Hematopoietic multipotent progenitor cell treated with erythropoietin and hydrocortisone succinate and interleukin-3 and kit ligand, for 6 days (in vitro differentiated cells): ENCODE data around the gene AKAP8L.
"Not testable (repeated sequence)": the region's sequence is repeated elsewhere in the genome, so short reads cannot be mapped to it uniquely, and the experiment has no call there.

Experiments
- DNase-seq: peaks from one replicate; pipeline ENCODE4 v3.0.0-alpha.2; 2015

The AKAP8L gene

GRCh38 chr19:15379083-15379998, 39.4 kb downstream of the AKAP8L start, which contains the start of gene AKAP8:
AKAP8 (minus strand) TSS chr19:15379787; CDS start chr19:15379731, 56 bp downstream.
- DNase-seq, result peak; percentile 99

GRCh38 chr19:15378534-15379082, 40.2 kb downstream of the AKAP8L start:
- peak; percentile 79 for DNase-seq

- DNase-seq, result no peak
Measured at GRCh38 chr19:15374796-15375440, 43.9 kb downstream of the AKAP8L start.

GRCh38 chr19:15374105-15374651, 44.6 kb downstream of the AKAP8L start:
- no peak for DNase-seq

GRCh38 chr19:15373644-15374043, 45.1 kb downstream of the AKAP8L start:
- DNase-seq, result no peak

GRCh38 chr19:15372891-15373301, 45.9 kb downstream of the AKAP8L start:
- DNase-seq, result no peak

GRCh38 chr19:15372470-15372869, 46.3 kb downstream of the AKAP8L start:
- DNase-seq, result no peak

- no peak for DNase-seq
Measured at GRCh38 chr19:15371786-15372380, 46.9 kb downstream of the AKAP8L start.

GRCh38 chr19:15371119-15371518, 47.7 kb downstream of the AKAP8L start:
- DNase-seq, result no peak

GRCh38 chr19:15369594-15369891, 49.2 kb downstream of the AKAP8L start:
- no peak for DNase-seq

- no peak for DNase-seq
Measured at GRCh38 chr19:15368798-15369593, 49.8 kb downstream of the AKAP8L start.

GRCh38 chr19:15368051-15368632, 50.6 kb downstream of the AKAP8L start:
- DNase-seq, result no peak

- no peak for DNase-seq
Measured at GRCh38 chr19:15367439-15367838, 51.3 kb downstream of the AKAP8L start.

- DNase-seq, result peak; percentile 38
Measured at GRCh38 chr19:15365264-15365663, 53.5 kb downstream of the AKAP8L start.

- peak; percentile 85 for DNase-seq
Measured at GRCh38 chr19:15363791-15364190, 55.0 kb downstream of the AKAP8L start.

GRCh38 chr19:15363048-15363447, 55.7 kb downstream of the AKAP8L start:
- not testable (repeated sequence) for DNase-seq

- not testable (repeated sequence) for DNase-seq
Measured at GRCh38 chr19:15360015-15360414, 58.8 kb downstream of the AKAP8L start.

- DNase-seq, result no peak
Measured at GRCh38 chr19:15358918-15359317, 59.9 kb downstream of the AKAP8L start.

- no peak for DNase-seq
Measured at GRCh38 chr19:15357906-15358305, 60.9 kb downstream of the AKAP8L start.

GRCh38 chr19:15354566-15355296, 64.1 kb downstream of the AKAP8L start:
- no peak for DNase-seq

- DNase-seq, result no peak
Measured at GRCh38 chr19:15353908-15354307, 64.9 kb downstream of the AKAP8L start.
